ENCODE data around the gene DAP3.
A peak's percentile ranks its signal among the peaks of the same experiment; 100 is the strongest.
"Not testable (repeated sequence)": the region's sequence is repeated elsewhere in the genome, so short reads cannot be mapped to it uniquely, and the experiment has no call there.

DAP3 gene

DNA sequence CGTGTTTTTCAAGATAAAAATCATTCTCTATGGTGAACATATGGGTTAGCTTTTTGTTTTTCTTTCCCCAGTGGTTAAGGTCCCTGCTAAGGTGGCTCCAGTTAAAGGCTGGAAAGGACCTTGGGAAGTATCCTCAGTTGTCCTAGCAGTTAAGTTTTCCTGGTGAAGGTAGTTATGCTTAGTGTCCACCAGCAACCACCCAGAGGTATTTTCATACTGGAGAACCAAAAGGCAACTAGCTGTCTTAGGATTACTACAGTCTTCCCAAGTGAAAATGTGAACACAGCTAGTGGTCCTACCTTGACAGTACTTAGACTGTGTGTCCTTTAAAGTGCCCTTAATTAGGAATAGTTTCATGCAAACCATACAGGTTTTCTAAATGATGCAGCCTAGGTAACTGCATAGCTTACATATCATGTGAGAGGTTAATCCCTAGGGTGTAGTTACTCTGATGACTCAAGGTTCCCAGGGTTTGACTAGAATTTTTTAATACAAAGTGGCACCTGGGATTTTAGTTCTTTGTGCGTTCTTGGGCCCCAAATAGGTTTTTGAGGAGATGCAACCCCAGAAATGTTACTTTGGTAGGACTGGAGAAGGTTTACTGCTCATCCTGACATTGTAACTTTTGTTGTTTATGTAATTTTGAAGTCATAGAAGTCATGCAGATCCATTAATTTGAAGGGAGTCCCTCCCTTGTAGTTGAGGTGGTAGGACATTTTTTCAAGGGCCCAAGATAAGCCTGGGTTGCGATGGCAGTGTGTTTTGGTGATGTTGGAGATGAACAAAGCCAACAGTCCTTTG lies 36.8 kb upstream of the DAP3 start:
- WGBS, 2 experiments (ENCODE audit: insufficient coverage in 2 of 2) = 100% methylated on average over 1 of the region's 3 CpGs; no CpG with 5 or more reads in 1 of the 2 experiments
- H3K36me3 ChIP-seq (ENCODE audit: control insufficient read depth, insufficient read depth, low read length) = no peaks in the 10 kb centered on the region
- H3K27ac ChIP-seq (ENCODE audit: low read depth, low read length, severe bottlenecking) = peak overlapping the region; percentile 62
- H3K4me3 ChIP-seq (ENCODE audit: extremely low read depth, insufficient read depth, low read length, poor library complexity, severe bottlenecking) = no peak overlapping the region
- no peaks in the 10 kb centered on the region for H3K9me3 ChIP-seq (ENCODE audit: control insufficient read depth, low read length)
- peaks cover 7% of the 10 kb centered on the region for H3K4me1 ChIP-seq (ENCODE audit: control insufficient read depth, insufficient read depth, low read length, poor library complexity, severe bottlenecking)

DNA sequence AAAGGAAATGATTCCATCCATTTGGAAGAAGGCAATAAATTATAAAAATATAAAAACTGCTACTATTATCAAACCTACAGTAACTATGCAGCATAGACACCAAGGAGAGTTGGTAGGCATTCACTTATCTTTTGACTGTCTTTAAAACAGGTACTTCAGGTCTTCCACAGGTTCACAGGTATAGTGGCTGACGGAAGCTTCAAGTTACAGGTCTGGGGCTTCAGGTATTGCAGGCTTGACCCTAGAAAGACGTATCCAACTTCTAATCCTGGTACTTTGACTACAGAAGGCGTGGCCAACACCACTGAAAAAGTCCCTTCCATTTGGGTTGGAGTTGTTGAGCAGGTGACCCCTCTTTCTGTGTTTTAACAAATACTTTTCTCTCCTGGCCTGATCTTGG lies 35.9 kb upstream of the DAP3 start:
- no peak overlapping the region for H3K27ac ChIP-seq (ENCODE audit: low read depth, low read length, severe bottlenecking)
- H3K9me3 ChIP-seq (ENCODE audit: control insufficient read depth, low read length) = no peaks in the 10 kb centered on the region
- WGBS, 2 experiments (ENCODE audit: insufficient coverage in 2 of 2) = 58 to 100% methylated on average over 1 to 2 of the region's 3 CpGs
- H3K36me3 ChIP-seq (ENCODE audit: control insufficient read depth, insufficient read depth, low read length) = no peaks in the 10 kb centered on the region
- no peak overlapping the region for H3K4me3 ChIP-seq (ENCODE audit: extremely low read depth, insufficient read depth, low read length, poor library complexity, severe bottlenecking)
- H3K4me1 ChIP-seq (ENCODE audit: control insufficient read depth, insufficient read depth, low read length, poor library complexity, severe bottlenecking) = peaks cover 7% of the 10 kb centered on the region

DNA sequence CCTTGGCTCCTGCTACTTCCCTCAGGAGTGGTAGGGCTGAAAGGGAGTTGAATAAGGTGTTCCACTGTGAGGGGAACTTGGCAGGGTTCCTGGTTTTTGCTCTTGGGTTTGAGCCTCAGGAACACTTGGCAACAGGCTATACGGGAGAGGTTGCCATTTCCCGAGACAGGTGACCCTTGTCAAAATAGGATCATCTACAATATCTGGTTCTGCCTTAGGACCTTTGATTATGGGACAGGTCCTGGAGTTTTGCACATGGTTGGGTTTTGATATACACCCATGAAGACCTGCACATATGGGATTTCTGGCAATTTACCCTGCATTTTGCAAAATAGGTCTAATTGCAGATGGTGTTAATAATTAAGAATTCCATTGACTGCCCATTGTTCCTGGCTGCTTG lies 31.4 kb upstream of the DAP3 start:
- no peaks in the 10 kb centered on the region for H3K4me1 ChIP-seq (ENCODE audit: control insufficient read depth, insufficient read depth, low read length, poor library complexity, severe bottlenecking)
- no peaks in the 10 kb centered on the region for H3K9me3 ChIP-seq (ENCODE audit: control insufficient read depth, low read length)
- H3K27ac ChIP-seq (ENCODE audit: low read depth, low read length, severe bottlenecking) = no peak overlapping the region
- H3K4me3 ChIP-seq (ENCODE audit: extremely low read depth, insufficient read depth, low read length, poor library complexity, severe bottlenecking) = no peak overlapping the region
- WGBS, 2 experiments (ENCODE audit: insufficient coverage in 2 of 2) = 100% methylated on average over 2 of the region's 2 CpGs; no CpG with 5 or more reads in 1 of the 2 experiments
- H3K36me3 ChIP-seq (ENCODE audit: control insufficient read depth, insufficient read depth, low read length) = peaks cover 45% of the 10 kb centered on the region

DNA sequence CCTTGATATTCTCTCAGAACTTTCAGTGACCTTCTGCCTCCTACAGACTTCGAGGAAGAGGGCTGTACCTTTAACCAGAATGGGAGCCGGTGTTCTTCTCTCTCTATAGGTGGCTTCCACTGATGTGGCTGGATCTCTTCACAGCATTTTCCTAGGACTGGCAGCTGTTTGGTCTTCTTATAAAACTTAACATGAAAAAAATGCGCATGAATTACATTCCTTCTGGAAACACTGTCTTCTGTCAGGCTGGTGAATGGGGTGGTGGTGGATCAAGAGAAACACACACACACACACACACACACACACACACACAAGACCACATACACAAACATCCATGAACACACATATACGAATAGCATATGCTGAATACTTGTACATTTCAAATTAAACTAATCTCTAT lies 27.7 kb upstream of the DAP3 start:
- H3K4me1 ChIP-seq (ENCODE audit: control insufficient read depth, insufficient read depth, low read length, poor library complexity, severe bottlenecking) = not testable (repeated sequence)
- no CpG with 5 or more reads among the region's 4 CpGs for WGBS, 2 experiments (ENCODE audit: insufficient coverage in 2 of 2)

DNA sequence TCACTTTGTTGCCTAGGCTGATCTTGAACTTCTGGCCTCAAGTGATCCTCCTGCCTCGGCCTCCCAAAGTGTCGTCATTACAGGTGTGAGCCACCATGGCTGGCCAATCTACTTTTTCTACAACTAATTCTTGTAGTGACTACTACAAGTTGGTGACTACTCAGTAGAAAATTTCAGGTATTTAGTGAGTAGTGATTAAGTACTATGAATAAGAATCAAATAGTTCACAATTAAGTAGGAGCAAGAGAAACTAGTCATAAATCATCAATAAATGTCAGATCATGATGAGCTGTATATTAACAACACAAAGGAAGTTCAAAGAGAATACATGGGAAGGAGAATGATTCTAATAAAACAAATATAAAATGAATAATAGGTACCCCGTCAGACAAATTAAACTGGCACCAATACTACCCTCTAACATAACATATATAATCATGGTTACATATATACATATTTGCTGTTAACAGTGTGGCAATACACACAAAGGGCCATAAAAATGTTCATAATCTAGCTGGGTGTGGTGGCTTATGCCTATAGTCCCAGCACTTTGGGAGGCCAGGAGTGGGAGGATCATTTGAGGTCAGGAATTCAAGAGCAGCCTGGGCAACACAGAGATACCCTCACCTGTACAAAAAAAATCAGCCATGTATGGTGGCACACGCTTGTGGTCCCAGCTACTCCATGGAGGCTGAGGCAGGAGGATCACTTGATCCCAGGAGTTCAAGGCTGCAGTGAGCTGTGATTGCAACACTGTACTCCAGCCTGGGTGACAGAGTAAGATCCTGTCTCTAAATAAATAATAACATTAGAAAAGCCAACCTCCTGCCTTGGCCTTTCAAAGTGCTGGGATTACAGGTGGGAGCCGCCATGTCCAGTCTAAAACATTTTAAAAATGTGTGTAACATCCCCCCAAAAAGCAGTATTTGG lies 19.4 kb upstream of the DAP3 start:
- Histone ChIP-seq H3K27ac (ENCODE audit: low read depth, low read length, severe bottlenecking) (no peak overlapping the region), H3K9me3 (ENCODE audit: control insufficient read depth, low read length) (no peaks in the 10 kb centered on the region), H3K36me3 (ENCODE audit: control insufficient read depth, insufficient read depth, low read length) (peaks cover 92% of the 10 kb centered on the region), H3K4me3 (ENCODE audit: extremely low read depth, insufficient read depth, low read length, poor library complexity, severe bottlenecking) (no peak overlapping the region), H3K4me1 (ENCODE audit: control insufficient read depth, insufficient read depth, low read length, poor library complexity, severe bottlenecking) (no peaks in the 10 kb centered on the region)
- 96 to 100% methylated on average over 3 to 4 of the region's 5 CpGs for WGBS, 2 experiments (ENCODE audit: insufficient coverage in 2 of 2)

More for the DNA sequence above, 27.7 kb upstream of the DAP3 start:
- H3K36me3 ChIP-seq (ENCODE audit: control insufficient read depth, insufficient read depth, low read length) = peaks cover 79% of the 10 kb centered on the region
- H3K4me3 ChIP-seq (ENCODE audit: extremely low read depth, insufficient read depth, low read length, poor library complexity, severe bottlenecking); H3K27ac ChIP-seq (ENCODE audit: low read depth, low read length, severe bottlenecking); H3K9me3 ChIP-seq (ENCODE audit: control insufficient read depth, low read length): not testable (repeated sequence)

DNA sequence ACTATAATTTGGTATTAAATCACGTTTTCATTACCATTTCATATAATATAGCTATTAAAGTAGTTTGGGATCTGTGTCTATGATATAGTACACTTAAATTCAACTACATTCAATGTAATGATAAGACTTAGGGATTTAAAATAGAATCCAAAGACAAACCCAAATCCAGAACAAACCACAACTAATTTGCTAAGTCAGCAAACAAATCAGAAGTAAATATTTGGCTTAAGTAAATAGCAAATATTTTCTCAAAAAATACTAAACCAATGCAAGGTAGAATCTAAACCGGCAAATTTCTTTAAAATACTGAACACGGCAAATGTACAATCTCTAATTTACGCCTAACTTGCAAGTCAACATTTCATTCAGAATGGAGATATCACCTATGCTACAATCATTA lies 17.1 kb upstream of the DAP3 start:
- H3K27ac ChIP-seq (ENCODE audit: low read depth, low read length, severe bottlenecking) = no peak overlapping the region
- no CpG with 5 or more reads among the region's 4 CpGs for WGBS, 2 experiments (ENCODE audit: insufficient coverage in 2 of 2)
- H3K4me3 ChIP-seq (ENCODE audit: extremely low read depth, insufficient read depth, low read length, poor library complexity, severe bottlenecking) = no peak overlapping the region
- no peaks in the 10 kb centered on the region for H3K9me3 ChIP-seq (ENCODE audit: control insufficient read depth, low read length)
- peaks cover 93% of the 10 kb centered on the region for H3K36me3 ChIP-seq (ENCODE audit: control insufficient read depth, insufficient read depth, low read length)
- H3K4me1 ChIP-seq (ENCODE audit: control insufficient read depth, insufficient read depth, low read length, poor library complexity, severe bottlenecking) = no peaks in the 10 kb centered on the region

DNA sequence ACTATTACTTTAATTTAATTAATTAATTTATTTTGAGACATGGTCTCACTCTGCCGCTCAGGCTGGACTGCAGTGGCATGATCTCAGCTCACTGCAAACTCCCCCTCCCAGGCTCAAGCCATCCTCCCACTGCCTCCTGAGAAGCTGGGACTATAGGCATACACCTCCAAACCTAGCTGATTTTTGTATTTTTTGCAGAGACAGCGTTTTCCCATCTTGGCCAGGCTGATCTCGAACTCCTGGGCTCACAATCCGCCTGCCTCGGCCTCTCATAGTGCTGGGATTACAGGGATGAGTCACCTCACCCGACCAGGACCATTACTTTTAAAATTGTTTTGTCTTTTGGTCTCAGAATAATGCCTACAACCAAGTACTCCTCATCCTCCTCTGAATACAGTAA lies 15.9 kb upstream of the DAP3 start:
- Histone ChIP-seq H3K4me3 (ENCODE audit: extremely low read depth, insufficient read depth, low read length, poor library complexity, severe bottlenecking) (no peak overlapping the region), H3K4me1 (ENCODE audit: control insufficient read depth, insufficient read depth, low read length, poor library complexity, severe bottlenecking) (no peaks in the 10 kb centered on the region), H3K9me3 (ENCODE audit: control insufficient read depth, low read length) (no peaks in the 10 kb centered on the region), H3K27ac (ENCODE audit: low read depth, low read length, severe bottlenecking) (no peak overlapping the region), H3K36me3 (ENCODE audit: control insufficient read depth, insufficient read depth, low read length) (peaks cover 94% of the 10 kb centered on the region)
- 94 to 98% methylated on average over 3 to 5 of the region's 6 CpGs for WGBS, 2 experiments (ENCODE audit: insufficient coverage in 2 of 2)

DNA sequence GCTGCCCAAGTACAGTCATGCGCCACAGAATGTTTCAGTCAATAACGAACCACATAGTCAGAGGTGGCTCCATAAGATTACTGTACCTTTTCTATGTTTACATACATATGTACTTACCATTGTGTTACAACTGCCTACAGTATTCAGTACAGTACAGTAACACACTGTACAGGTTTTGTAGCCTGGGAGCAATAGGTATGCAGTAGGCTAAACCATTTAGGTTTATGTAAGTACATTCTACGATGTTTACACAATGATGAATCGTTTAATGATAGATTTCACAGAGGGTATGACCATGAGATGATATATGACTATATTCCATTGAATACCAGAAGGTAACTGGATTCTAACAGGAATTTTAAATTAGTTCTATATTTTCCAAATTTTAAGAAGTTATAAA lies 10.9 kb upstream of the DAP3 start:
- 100% methylated on average over 2 to 3 of the region's 4 CpGs for WGBS, 2 experiments (ENCODE audit: insufficient coverage in 2 of 2)
- no peaks in the 10 kb centered on the region for H3K9me3 ChIP-seq (ENCODE audit: control insufficient read depth, low read length)
- H3K36me3 ChIP-seq (ENCODE audit: control insufficient read depth, insufficient read depth, low read length) = peaks cover 78% of the 10 kb centered on the region
- H3K4me1 ChIP-seq (ENCODE audit: control insufficient read depth, insufficient read depth, low read length, poor library complexity, severe bottlenecking) = no peaks in the 10 kb centered on the region
- H3K27ac ChIP-seq (ENCODE audit: low read depth, low read length, severe bottlenecking) = no peak overlapping the region
- H3K4me3 ChIP-seq (ENCODE audit: extremely low read depth, insufficient read depth, low read length, poor library complexity, severe bottlenecking) = no peak overlapping the region

DNA sequence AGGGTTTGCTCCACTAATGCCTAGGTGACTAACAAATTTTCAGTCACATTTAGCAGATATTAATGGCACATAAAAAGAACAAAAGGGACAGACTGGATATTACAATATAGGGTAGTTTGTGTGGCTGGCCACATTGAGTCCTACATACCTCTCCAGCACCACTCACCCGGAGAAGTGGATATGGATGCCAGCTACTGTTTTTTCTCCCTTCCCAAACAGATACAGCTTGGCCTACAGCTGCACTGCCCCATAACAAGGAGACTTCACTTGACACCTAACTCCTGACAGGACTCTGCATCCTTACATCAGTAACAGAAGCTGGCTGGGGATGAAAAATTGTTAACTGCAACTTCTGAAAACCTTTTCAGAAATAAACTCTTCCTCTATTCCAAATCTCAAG lies 9.9 kb upstream of the DAP3 start:
- H3K4me3 ChIP-seq (ENCODE audit: extremely low read depth, insufficient read depth, low read length, poor library complexity, severe bottlenecking); H3K9me3 ChIP-seq (ENCODE audit: control insufficient read depth, low read length); H3K27ac ChIP-seq (ENCODE audit: low read depth, low read length, severe bottlenecking); H3K4me1 ChIP-seq (ENCODE audit: control insufficient read depth, insufficient read depth, low read length, poor library complexity, severe bottlenecking): not testable (repeated sequence)
- WGBS, 2 experiments (ENCODE audit: insufficient coverage in 2 of 2) = no CpG with 5 or more reads among the region's 1 CpG
- H3K36me3 ChIP-seq (ENCODE audit: control insufficient read depth, insufficient read depth, low read length) = peaks cover 76% of the 10 kb centered on the region

DNA sequence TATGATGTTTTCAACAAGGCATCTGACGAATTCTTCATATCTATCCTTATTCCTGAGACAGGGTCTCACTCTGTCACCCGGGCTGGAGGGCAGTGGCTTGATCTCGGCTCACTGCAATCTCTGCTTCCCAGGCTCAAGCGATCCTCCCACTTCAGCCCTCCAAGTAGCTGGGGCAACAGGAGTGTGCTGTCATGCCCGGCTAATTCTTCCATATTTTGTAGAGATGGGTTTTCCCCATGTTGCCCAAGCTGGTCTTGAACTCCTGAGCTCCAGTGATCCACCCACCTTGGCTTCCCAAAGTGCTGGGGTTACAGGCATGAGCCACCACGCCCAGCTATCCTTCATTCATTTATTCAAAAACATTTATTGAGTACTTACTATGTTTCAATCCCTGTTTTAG lies 8.4 kb upstream of the DAP3 start:
- H3K27ac ChIP-seq (ENCODE audit: low read depth, low read length, severe bottlenecking) = no peak overlapping the region
- H3K9me3 ChIP-seq (ENCODE audit: control insufficient read depth, low read length) = no peaks in the 10 kb centered on the region
- H3K36me3 ChIP-seq (ENCODE audit: control insufficient read depth, insufficient read depth, low read length) = peaks cover 62% of the 10 kb centered on the region
- WGBS, 2 experiments (ENCODE audit: insufficient coverage in 2 of 2) = 90 to 100% methylated on average over 4 of the region's 6 CpGs
- H3K4me1 ChIP-seq (ENCODE audit: control insufficient read depth, insufficient read depth, low read length, poor library complexity, severe bottlenecking) = no peaks in the 10 kb centered on the region
- H3K4me3 ChIP-seq (ENCODE audit: extremely low read depth, insufficient read depth, low read length, poor library complexity, severe bottlenecking) = no peak overlapping the region
